ENCODE results near the gene RPL31. TPM values are rescaled to one million over a fixed set of nuclear protein-coding genes. Genes with fewer than 3 reads are reported as not detected.

Gene RPL31
- total RNA-seq, 1 experiment from 2014 or later = 1,893 TPM

DNA sequence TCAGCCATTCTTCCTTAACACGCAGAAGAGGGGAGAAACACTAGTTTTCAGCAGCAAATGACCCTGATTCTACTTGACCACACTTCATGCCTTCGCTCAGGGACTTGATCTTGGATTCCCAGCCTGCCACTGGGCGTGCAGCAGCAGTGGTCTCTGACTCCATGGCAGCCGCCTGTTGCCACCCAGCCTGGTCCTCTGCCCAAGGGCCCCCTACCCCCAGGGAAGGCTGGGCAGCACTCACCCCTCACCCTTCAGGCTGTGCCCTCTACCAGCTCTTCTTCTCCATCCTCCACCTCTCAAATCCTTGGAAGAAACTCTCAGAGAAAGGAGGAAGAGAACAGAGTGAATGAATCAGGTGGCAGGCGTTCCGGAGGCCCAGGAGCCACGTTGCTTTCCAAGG, 32.1 kb upstream of the RPL31 start:
- Mint-ChIP-seq H3K9me3 (no peaks in the 10 kb centered on the region), H3K27ac (no peak overlapping the region), H3K36me3 (ENCODE audit: insufficient read depth in 1 of 3, low read depth in 3 of 3) (no peaks in the 10 kb centered on the region), H3K27me3 (ENCODE audit: low read depth) (no peaks in the 10 kb centered on the region; the same call in 1 of the 2 replicates), H3K4me1 (peaks cover 5% of the 10 kb centered on the region in 2 experiments; a peak in 3 of 4 replicates), H3K4me3 (no peak overlapping the region)
- Histone ChIP-seq H3K27ac (ENCODE audit: insufficient read length, low read depth, low read length) (no peak overlapping the region), H3K79me1 (ENCODE audit: insufficient read depth, low read depth, low read length, poor library complexity, severe bottlenecking) (no peaks in the 10 kb centered on the region), H4K20me1 (ENCODE audit: control insufficient read depth, insufficient read depth, insufficient read length) (no peaks in the 10 kb centered on the region), H2BK5ac (ENCODE audit: insufficient read length, low read length) (no peak overlapping the region), H2BK120ac (ENCODE audit: low read depth, low read length, poor library complexity, severe bottlenecking) (no peak overlapping the region), H4K91ac (ENCODE audit: insufficient read length, low read depth, low read length) (no peak overlapping the region), H3K79me2 (ENCODE audit: insufficient read depth, low read length) (no peaks in the 10 kb centered on the region), H2BK12ac (ENCODE audit: insufficient read length, low read depth, low read length) (no peak overlapping the region), H3K14ac (ENCODE audit: insufficient read depth, low read length) (no peak overlapping the region; the same call in 1 of the 2 replicates), H3K4me2 (ENCODE audit: insufficient read depth, insufficient read length, low read length) (no peak overlapping the region), H3K4ac (ENCODE audit: low read depth, low read length) (no peak overlapping the region), H4K5ac (ENCODE audit: insufficient read length, low read depth, low read length) (no peak overlapping the region), H2AFZ (ENCODE audit: low read length) (no peak overlapping the region), H3K4me1 (ENCODE audit: insufficient read depth, low read length) (no peaks in the 10 kb centered on the region), H3K9ac (ENCODE audit: extremely low read depth, insufficient read length, low read length) (no peak overlapping the region), H3K23ac (ENCODE audit: insufficient read length, low read depth, low read length) (no peak overlapping the region), H3K56ac (ENCODE audit: insufficient read length, low read depth, low read length) (no peak overlapping the region), H3K9me3 (ENCODE audit: control insufficient read depth, low read depth, low read length) (no peaks in the 10 kb centered on the region), H3K23me2 (ENCODE audit: insufficient read length, low read depth, low read length, poor library complexity, severe bottlenecking) (no peaks in the 10 kb centered on the region), H2AK5ac (ENCODE audit: insufficient read length, low read length) (no peak overlapping the region), H2BK20ac (ENCODE audit: low read depth, low read length, poor library complexity, severe bottlenecking) (no peak overlapping the region), H3K27me3 (ENCODE audit: insufficient read depth, low read length) (no peaks in the 10 kb centered on the region), H3K18ac (ENCODE audit: insufficient read length, low read depth, low read length) (no peak overlapping the region), H4K8ac (replicated peaks; ENCODE audit: insufficient read length, low read depth, low read length) (no peak overlapping the region), H3T11ph (ENCODE audit: low read length) (no peak overlapping the region), H2BK15ac (ENCODE audit: low read depth, low read length) (no peak overlapping the region)
- WGBS (ENCODE audit: extremely low coverage, insufficient read length, low lambda C conversion rate) = no CpG with 5 or more reads among the region's 7 CpGs
- no peak for DNase-seq
- no peak for TF ChIP-seq CTCF (conservative IDR thresholded peaks at IDR 0.05)
